Endothelial cell of umbilical vein (primary cell): ENCODE results near the gene CCDC92B. TPM values are rescaled to one million over a fixed set of nuclear protein-coding genes. Genes with fewer than 3 reads are reported as not detected.
A peak's percentile ranks its signal among the peaks of the same experiment; 100 is the strongest.

Source experiments
- BruUV-seq: library from RNA; stranded (reverse); fragments of 400-500 nt; replicated peaks from 2 replicates; lab custom pipeline; 2021; lab: Mats Ljungman, UMichigan
- CTCF ChIA-PET: fragments of 300-600, 350-600 bp; sonication (Branson Sonifier 250); formaldehyde crosslinking; loops from one replicate; lab custom pipeline; 2021; ENCODE audit warnings: antibody characterized with exemption, inconsistent platforms; lab: Charles Lee
- POLR2A ChIA-PET: fragments of 300-600, 350-600 bp; sonication (Branson Sonifier 250); formaldehyde crosslinking; loops from one replicate; lab custom pipeline; 2021; ENCODE audit warnings: antibody characterized with exemption, inconsistent platforms; lab: Charles Lee
- DNase-seq: peaks from one replicate; pipeline ENCODE4 v3.0.0-alpha.2; 2011; ENCODE audit warnings: low read depth, low spot score
- FAIRE-seq: peaks from 2 replicates; lab custom pipeline; 2011; peaks lifted over from hg19 to GRCh38; lab: Jason Lieb, UNC
- H2AFZ ChIP-seq: 2 replicates; pipeline ENCODE4 v1.6.0; 2012; ENCODE audit warnings: low read depth, low read length, control low read depth, inconsistent platforms
- H3K27ac ChIP-seq: 2 replicates; pipeline ENCODE4 v1.5.1; 2011; ENCODE audit warnings: low read depth, mild to moderate bottlenecking, control low read depth, low read length, moderate library complexity; ENCODE audit not compliant: insufficient read depth
- H3K27me3 ChIP-seq, 2 experiments: 2 replicates each; pipeline versions ENCODE4 v1.6.0 to v1.6.1; 2011; ENCODE audit warnings: low read length in 2 of 2, mixed read lengths in 1 of 2; ENCODE audit not compliant: control insufficient read depth in 2 of 2, insufficient read depth in 2 of 2
- H3K36me3 ChIP-seq, 2 experiments: 2 replicates in 1 of 2; 3 replicates in 1 of 2; pipeline ENCODE4 v1.5.1; 2011; ENCODE audit warnings: low read length in 2 of 2, mild to moderate bottlenecking in 1 of 2, moderate library complexity in 1 of 2; ENCODE audit not compliant: control insufficient read depth in 2 of 2, insufficient read depth in 2 of 2; ENCODE audit errors: extremely low read depth in 1 of 2
- H3K4me1 ChIP-seq: 3 replicates; pipeline ENCODE4 v1.5.1; 2011; ENCODE audit warnings: mild to moderate bottlenecking, low read length; ENCODE audit not compliant: control insufficient read depth, insufficient read depth; ENCODE audit errors: extremely low read depth
- H3K4me2 ChIP-seq: 2 replicates; pipeline ENCODE4 v1.6.1; 2011; ENCODE audit warnings: low read length, control low read depth, mixed read lengths; ENCODE audit not compliant: insufficient read depth
- H3K4me3 ChIP-seq, 3 experiments: fragments of 200-600 bp in 1 of 3; sonication (generic), shearing (Covaris generic) in 1 of 3; replicated peaks in 1 of 3; 2 replicates each; pipeline ENCODE4 v1.5.1; 2011 to 2016; ENCODE audit warnings: control low read depth in 3 of 3, low read length in 3 of 3, mild to moderate bottlenecking in 2 of 3, inconsistent platforms in 1 of 3, low read depth in 1 of 3, moderate library complexity in 1 of 3; ENCODE audit not compliant: insufficient read depth in 1 of 3
- H3K79me2 ChIP-seq: 2 replicates; pipeline ENCODE4 v1.6.0; 2012; ENCODE audit warnings: low read length, inconsistent platforms; ENCODE audit not compliant: control insufficient read depth, insufficient read depth
- H3K9ac ChIP-seq: replicated peaks from 2 replicates; pipeline ENCODE3; 2011; ENCODE audit warnings: low read length, control low read depth; ENCODE audit not compliant: insufficient read depth; ENCODE audit errors: extremely low read depth
- H3K9me1 ChIP-seq: replicated peaks from 3 replicates; pipeline ENCODE4 v1.6.0; 2011; ENCODE audit warnings: mild to moderate bottlenecking, low read length; ENCODE audit not compliant: control insufficient read depth, insufficient read depth; ENCODE audit errors: extremely low read depth
- H3K9me3 ChIP-seq: replicated peaks from 2 replicates; pipeline ENCODE4 v1.5.1; 2012; ENCODE audit warnings: low read length, inconsistent platforms; ENCODE audit not compliant: control insufficient read depth, insufficient read depth
- H4K20me1 ChIP-seq: replicated peaks from 2 replicates; pipeline ENCODE3; 2011; ENCODE audit warnings: mild to moderate bottlenecking, low read length; ENCODE audit not compliant: control insufficient read depth, insufficient read depth; ENCODE audit errors: extremely low read depth
- FOS ChIP-seq: IDR thresholded peaks from 2 replicates; pipeline ENCODE4 v1.6.1; 2011; ENCODE audit warnings: mild to moderate bottlenecking, low read length, moderate library complexity, borderline replicate concordance; ENCODE audit not compliant: insufficient read depth
- GATA2 ChIP-seq: IDR thresholded peaks from 2 replicates; pipeline ENCODE4 v1.7.0; 2011; ENCODE audit warnings: low read depth, mild to moderate bottlenecking, moderate library complexity, mixed read lengths, low read length; ENCODE audit not compliant: insufficient read length, insufficient read depth
- JUN ChIP-seq: IDR thresholded peaks from 2 replicates; pipeline ENCODE4 v1.6.1; 2011; ENCODE audit warnings: borderline replicate concordance, low read depth; ENCODE audit not compliant: insufficient read length, insufficient read depth
- MYC ChIP-seq: IDR thresholded peaks from one replicate; pipeline ENCODE4 v1.6.1; 2011; ENCODE audit warnings: mild to moderate bottlenecking, low read depth, low read length
- POLR2A ChIP-seq: IDR thresholded peaks from 2 replicates; pipeline ENCODE4 v1.6.1; 2012; ENCODE audit warnings: low read depth, mild to moderate bottlenecking, control low read depth, low read length
- POLR2AphosphoS5 ChIP-seq: IDR thresholded peaks from 2 replicates; pipeline ENCODE4 v1.6.1; 2012; ENCODE audit warnings: low read depth, mild to moderate bottlenecking, control low read depth, low read length, moderate library complexity; ENCODE audit not compliant: insufficient read depth
- dilution Hi-C: fragments of 300-500 bp; cut with MboI; formaldehyde crosslinking; loops from one replicate; pipeline ENCODE4 v1.15.0; 2019; ENCODE audit warnings: low sequenced_read_pairs; ENCODE audit not compliant: extremely low pct_ligation_motif_present
- intact Hi-C: fragments of 100-400 bp; cut with micrococcal nuclease; formaldehyde crosslinking; loops from one replicate; pipeline ENCODE4 v1.10.0; 2022
- polyA plus RNA-seq, 4 experiments: library from polyadenylated mRNA; depleted of rRNA in 3 of 4; stranded (reverse) in 3 of 4; unstranded in 1 of 4; fragments of >200 nt; gene quantifications; 2 replicates each; pipeline versions ENCODE4 v1.2.1 to v1.2.3, GENCODE V29; 2011 to 2012; ENCODE audit warnings: missing spikeins in 1 of 4
- total RNA-seq: library from RNA; stranded (reverse); gene quantifications from 2 replicates; pipeline ENCODE4 v1.2.3, GENCODE V29; 2021
- TF ChIP-seq, protein P1 (sequence below): IDR thresholded peaks from 2 replicates; pipeline ENCODE4 v1.6.1; 2011; ENCODE audit not compliant: insufficient read depth, insufficient read length

Gene CCDC92B
- total and polyA plus RNA-seq, 2 donors (not counting 3 experiments of a cell fraction or from before 2014, with no cell fraction given), result not detected

DNA sequence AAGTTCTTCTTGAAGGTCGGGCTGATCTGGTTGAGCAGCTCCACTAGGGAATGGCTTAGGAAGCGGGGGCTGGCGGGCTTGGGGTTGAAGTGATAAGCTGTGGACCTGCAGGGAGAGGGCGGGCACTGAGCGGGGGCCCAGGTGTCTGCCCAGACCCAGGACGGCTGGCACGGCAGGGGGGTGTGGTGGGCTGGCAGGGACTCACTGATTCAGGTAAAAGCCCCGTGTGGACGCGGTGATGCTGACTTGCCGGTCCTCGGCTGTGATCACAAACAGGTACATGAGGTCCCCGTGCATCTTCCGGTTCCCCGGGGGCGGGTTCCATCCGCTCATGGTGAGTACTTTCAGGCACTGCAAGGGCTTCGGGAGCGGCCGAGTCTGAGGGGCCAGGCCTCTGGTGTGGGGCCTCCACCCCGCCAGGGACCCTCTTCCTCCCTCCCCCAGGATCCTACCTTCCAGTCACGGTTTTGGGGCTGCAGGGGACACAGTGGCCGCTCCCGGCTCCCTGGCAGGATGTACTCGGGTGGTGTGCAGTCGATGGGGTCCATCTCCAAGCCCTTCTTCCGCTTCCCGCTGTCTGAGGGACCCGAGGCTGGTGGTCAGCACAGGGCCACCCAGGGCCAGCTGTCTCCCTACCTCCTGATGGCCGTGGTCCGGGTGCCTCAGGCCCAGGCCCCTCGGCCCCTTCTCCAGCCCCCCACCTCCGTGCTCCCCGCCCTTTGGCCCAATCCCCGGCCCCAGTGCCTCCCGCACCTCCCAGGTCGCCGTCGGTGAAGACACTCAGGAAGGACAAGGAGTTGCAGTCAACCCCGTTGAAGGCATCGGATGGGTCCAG lies 48.1 kb downstream of the CCDC92B start:
- intact Hi-C loops, result no loop called here

DNA sequence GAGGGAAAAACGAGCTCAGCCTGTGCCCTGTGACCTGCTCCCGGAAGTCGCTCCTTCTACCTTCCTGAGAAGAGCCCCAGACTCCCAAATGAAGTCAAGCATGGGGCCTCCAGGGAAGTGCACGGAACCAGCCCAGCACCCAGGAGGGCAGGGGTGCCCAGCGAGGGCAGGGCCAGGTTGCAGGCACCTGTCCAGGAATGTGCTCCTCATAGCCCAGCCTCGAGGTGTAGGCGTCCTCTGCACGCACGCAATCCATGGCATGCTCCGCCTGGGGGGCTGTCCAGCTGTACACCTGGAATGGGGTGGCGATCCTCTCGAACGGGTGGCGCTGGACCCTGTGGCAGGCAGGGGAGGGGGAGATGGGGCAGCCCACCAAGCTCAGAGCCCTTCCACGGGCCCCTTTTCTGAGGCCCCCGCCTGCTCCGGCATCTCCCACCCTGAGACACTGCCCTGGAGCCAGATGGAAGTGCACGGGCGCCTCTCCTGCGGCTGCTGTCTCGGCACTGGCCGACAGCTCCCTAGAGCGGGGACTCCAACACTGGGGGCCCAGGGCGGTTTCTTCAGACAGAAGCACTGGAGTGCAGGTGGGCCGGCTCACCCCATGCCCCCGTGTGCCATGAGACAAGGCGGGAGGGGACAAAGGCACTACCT lies 48.8 kb downstream of the CCDC92B start:
- Histone ChIP-seq H3K9ac (no peak overlapping the region), H3K27ac (no peak overlapping the region), H3K4me1 (no peaks in the 10 kb centered on the region), H3K4me3 (no peak overlapping the region), H3K4me2 (no peak overlapping the region), H3K27me3 (no peaks in the 10 kb centered on the region), H4K20me1 (no peaks in the 10 kb centered on the region), H3K36me3 (peaks cover 5 to 25% of the 10 kb centered on the region in 2 experiments), H3K79me2 (peaks cover 12% of the 10 kb centered on the region), H2AFZ (no peak overlapping the region), H3K9me3 (no peaks in the 10 kb centered on the region), H3K9me1 (no peaks in the 10 kb centered on the region)
- BruUV-seq, result no TSS peak
- intact Hi-C loops, result no loop called here
- ChIA-PET CTCF (interaction anchor here (1.2 kb wide), 1 partner anchor 10 kb away, joined by 6 read pairs; no protein-coding TSS in a partner anchor), POLR2A (no interaction called here)
- no peak for TF ChIP-seq MYC
- no peak for TF ChIP-seq GATA2
- TF ChIP-seq, protein P1, sequence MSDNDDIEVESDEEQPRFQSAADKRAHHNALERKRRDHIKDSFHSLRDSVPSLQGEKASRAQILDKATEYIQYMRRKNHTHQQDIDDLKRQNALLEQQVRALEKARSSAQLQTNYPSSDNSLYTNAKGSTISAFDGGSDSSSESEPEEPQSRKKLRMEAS, result no peak
- dilution Hi-C loops, result no loop called here
- FAIRE-seq, result no peak
- DNase-seq, result no peak

More for the DNA sequence above, 48.1 kb downstream of the CCDC92B start:
- POLR2A ChIA-PET, result no interaction called here
- CTCF ChIA-PET, result interaction anchor here (1.2 kb wide), 1 partner anchor 9 kb away, joined by 6 read pairs; no protein-coding TSS in a partner anchor
- DNase-seq, result no peak
- Histone ChIP-seq H3K4me2 (no peak overlapping the region), H4K20me1 (no peaks in the 10 kb centered on the region), H3K4me3 (no peak overlapping the region), H3K36me3 (peaks cover 2 to 20% of the 10 kb centered on the region in 2 experiments), H2AFZ (no peak overlapping the region), H3K79me2 (peaks cover 20% of the 10 kb centered on the region), H3K9me3 (no peaks in the 10 kb centered on the region), H3K9ac (no peak overlapping the region), H3K4me1 (no peaks in the 10 kb centered on the region), H3K27ac (no peak overlapping the region), H3K9me1 (no peaks in the 10 kb centered on the region), H3K27me3 (no peaks in the 10 kb centered on the region)
- BruUV-seq, result TSS peak; percentile 55
- TF ChIP-seq POLR2AphosphoS5, result no peak
- no peak for TF ChIP-seq JUN
- TF ChIP-seq POLR2A, result no peak
- no peak for TF ChIP-seq MYC
- no peak for TF ChIP-seq GATA2
- no peak for TF ChIP-seq FOS
- TF ChIP-seq, protein P1, result no peak
- no peak for FAIRE-seq
- dilution Hi-C loops, result no loop called here
